SK-N-SH (cell line): ENCODE measurements around the gene PLXDC1. TPM values are rescaled to one million over a fixed set of nuclear protein-coding genes. Genes with fewer than 3 reads are reported as not detected.

Experiments
- CTCF ChIA-PET: fragments of 300-600, 350-600 bp; formaldehyde crosslinking; extraction: SDS; loops from one replicate; lab custom pipeline; 2021; lab: Yijun Ruan, JAX
- POLR2A ChIA-PET: fragments of 350-600 bp; sonication (Branson Sonifier 250); formaldehyde crosslinking; extraction: SDS; loops from one replicate; lab custom pipeline; 2020; ENCODE audit warnings: antibody characterized with exemption, inconsistent platforms; lab: Yijun Ruan, JAX
- DNase-seq: peaks from one replicate; pipeline ENCODE4 v3.0.0; 2012
- H2AFZ ChIP-seq: fragments of 200-600 bp; sonication (generic); 2 replicates; pipeline ENCODE4 v1.8.1; 2016; ENCODE audit warnings: antibody characterized with exemption, mild to moderate bottlenecking, low read depth
- H3F3A ChIP-seq: fragments of 200-600 bp; sonication (generic); replicated peaks from 2 replicates; pipeline ENCODE3; 2016; ENCODE audit warnings: antibody characterized with exemption, mild to moderate bottlenecking; ENCODE audit not compliant: insufficient read depth
- H3K27ac ChIP-seq, 2 experiments: fragments of 200-500 bp in 1 of 2; fragments of 200-600 bp in 1 of 2; sonication (Bioruptor generic) in 1 of 2; sonication (generic), shearing (Covaris generic) in 1 of 2; 2 replicates each; pipeline versions ENCODE4 v1.5.1 to v1.6.1; 2014 to 2016; ENCODE audit warnings: low read depth in 2 of 2, inconsistent platforms in 1 of 2, low read length in 1 of 2, mild to moderate bottlenecking in 1 of 2, mixed read lengths in 1 of 2
- H3K27me3 ChIP-seq: fragments of 200-600 bp; sonication (generic), shearing (Covaris generic); 2 replicates; pipeline ENCODE4 v1.6.1; 2016; ENCODE audit warnings: mixed run types; ENCODE audit not compliant: insufficient read depth
- H3K36me3 ChIP-seq, 2 experiments: fragments of 200-500 bp in 1 of 2; fragments of 200-600 bp in 1 of 2; sonication (Bioruptor generic) in 1 of 2; sonication (generic) in 1 of 2; replicated peaks in 1 of 2; 2 replicates each; pipeline versions ENCODE3 to v1.5.1; 2014 to 2016; ENCODE audit warnings: low read length in 1 of 2, mild to moderate bottlenecking in 1 of 2; ENCODE audit not compliant: insufficient read depth in 2 of 2, control insufficient read depth in 1 of 2
- H3K4me1 ChIP-seq, 2 experiments: fragments of 200-500 bp in 1 of 2; fragments of 200-600 bp in 1 of 2; sonication (Bioruptor generic) in 1 of 2; sonication (generic), shearing (Covaris generic) in 1 of 2; 2 replicates each; pipeline versions ENCODE4 v1.5.1 to v1.6.1; 2014 to 2016; ENCODE audit warnings: low read depth in 1 of 2, low read length in 1 of 2, mixed run types in 1 of 2; ENCODE audit not compliant: insufficient read depth in 2 of 2, control insufficient read depth in 1 of 2
- H3K4me2 ChIP-seq: fragments of 200-600 bp; sonication (generic), shearing (Covaris generic); 2 replicates; pipeline ENCODE4 v1.6.1; 2017; ENCODE audit warnings: mixed run types
- H3K4me3 ChIP-seq, 2 experiments: fragments of 200-500 bp in 1 of 2; fragments of 200-600 bp in 1 of 2; sonication (Bioruptor generic) in 1 of 2; sonication (generic), shearing (Covaris generic) in 1 of 2; 2 replicates each; pipeline versions ENCODE4 v1.5.1 to v1.8.1; 2014 to 2016; ENCODE audit warnings: low read depth in 2 of 2, inconsistent platforms in 1 of 2, low read length in 1 of 2, mild to moderate bottlenecking in 1 of 2, mixed read lengths in 1 of 2, moderate library complexity in 1 of 2
- H3K79me2 ChIP-seq: fragments of 200-600 bp; sonication (generic); 2 replicates; pipeline ENCODE4 v1.8.1; 2017; ENCODE audit warnings: mild to moderate bottlenecking; ENCODE audit not compliant: insufficient read depth
- H3K9ac ChIP-seq: fragments of 200-600 bp; sonication (generic); 2 replicates; pipeline ENCODE4 v1.6.1; 2017; ENCODE audit warnings: mixed run types
- H3K9me2 ChIP-seq: fragments of 200-600 bp; sonication (generic); 2 replicates; pipeline ENCODE4 v1.6.1; 2017; ENCODE audit warnings: mixed run types
- H3K9me3 ChIP-seq: fragments of 200-600 bp; sonication (generic); 2 replicates; pipeline ENCODE4 v1.6.1; 2017; ENCODE audit warnings: mixed run types, mild to moderate bottlenecking, moderate library complexity
- H4K20me1 ChIP-seq: fragments of 200-600 bp; sonication (generic); 2 replicates; pipeline ENCODE4 v1.6.1; 2017; ENCODE audit warnings: mild to moderate bottlenecking, mixed run types; ENCODE audit not compliant: insufficient read depth
- EZH2phosphoT487 ChIP-seq: fragments of 200-600 bp; sonication (generic); IDR thresholded peaks from 2 replicates; pipeline ENCODE4 v1.6.1; 2017; ENCODE audit warnings: low read depth, mixed run types, mild to moderate bottlenecking, antibody characterized with exemption, moderate library complexity, borderline replicate concordance
- FOXJ3 ChIP-seq: sonication (generic); formaldehyde crosslinking; IDR thresholded peaks from 2 replicates; pipeline ENCODE4 v1.5.1; 2020; ENCODE audit warnings: mild to moderate bottlenecking, missing genetic modification reagents
- JUND ChIP-seq: IDR thresholded peaks from 2 replicates; pipeline ENCODE4 v1.4.0; 2012
- MEF2A ChIP-seq: IDR thresholded peaks from 2 replicates; pipeline ENCODE4 v1.4.0; 2012; ENCODE audit warnings: low read depth, borderline replicate concordance
- MXI1 ChIP-seq: IDR thresholded peaks from 2 replicates; pipeline ENCODE4 v1.6.1; 2012; ENCODE audit warnings: mild to moderate bottlenecking, low read depth, low read length, improper control_type of control experiment
- PBX3 ChIP-seq: IDR thresholded peaks from 2 replicates; pipeline ENCODE4; 2012
- RCOR1 ChIP-seq: fragments of 150-350 bp; IDR thresholded peaks from 2 replicates; pipeline ENCODE4 v1.6.1; 2017; ENCODE audit warnings: antibody characterized with exemption, low read length
- USF1 ChIP-seq: IDR thresholded peaks from 2 replicates; pipeline ENCODE4 v1.4.0; 2012; ENCODE audit warnings: low read depth, borderline replicate concordance
- ZBTB33 ChIP-seq: IDR thresholded peaks from 2 replicates; pipeline ENCODE4 v1.4.0; 2012; ENCODE audit warnings: low read depth, borderline replicate concordance
- WGBS: methylation state at CpG from one replicate; pipeline ENCODE4 v1.1.6; 2017; ENCODE audit warnings: low lambda C conversion rate; 5-methylcytosine and 5-hydroxymethylcytosine counted together
- polyA plus RNA-seq, 3 experiments: library from polyadenylated mRNA; depleted of rRNA; stranded (reverse); fragments of >200 nt; gene quantifications; 2 replicates each; pipeline ENCODE4 v1.2.3, GENCODE V29; 2012

PLXDC1 gene
- polyA plus RNA-seq, 1 of the 3 experiments (the other 2 are of a cell fraction): 1.5 TPM

- TF ChIP-seq ZBTB33: no peak
- TF ChIP-seq JUND: no peak
- TF ChIP-seq EZH2phosphoT487: no peak
- TF ChIP-seq PBX3: peak; percentile 20; the same call in 1 of the 2 replicates
- TF ChIP-seq RCOR1: 0 out of 2 replicates have a peak, but pooled peaks have one; percentile 33
Measured at GRCh38 chr17:39099663-39100286, 51.7 kb downstream of the PLXDC1 start (continued).

- POLR2A ChIA-PET: no interaction called here
- Histone ChIP-seq H3K27ac (no peak overlapping the region), H3K36me3 (no peaks in the 10 kb centered on the region), H3K4me1 (peaks cover 0 to 25% of the 10 kb centered on the region in 2 experiments; a peak in 1 of 4 replicates)
- no peak for TF ChIP-seq USF1
- no peak for TF ChIP-seq JUND
- TF ChIP-seq FOXJ3 (CRISPR knock-in tag): no peak
- TF ChIP-seq, all 33 proteins: peak for 0
- Histone ChIP-seq H3K9me3 (no peaks in the 10 kb centered on the region), H3K9ac (no peak overlapping the region), H3K4me3 (no peak overlapping the region), H3K27me3 (no peaks in the 10 kb centered on the region), H2AFZ (no peak overlapping the region), H3K79me2 (no peaks in the 10 kb centered on the region), H3K9me2 (no peaks in the 10 kb centered on the region), H3F3A (no peaks in the 10 kb centered on the region), H3K4me2 (no peak overlapping the region), H4K20me1 (no peaks in the 10 kb centered on the region)
- CTCF ChIA-PET: no interaction called here
- WGBS: 85% methylated on average over 13 of the region's 13 CpGs
- DNase-seq: no peak
Measured at GRCh38 chr17:39098588-39098987, 52.8 kb downstream of the PLXDC1 start.

GRCh38 chr17:39097537-39097936, 53.9 kb downstream of the PLXDC1 start:
- H3K27me3 ChIP-seq: no peaks in the 10 kb centered on the region
- no peak for DNase-seq
- no peaks in the 10 kb centered on the region for H3K79me2 ChIP-seq
- ChIA-PET POLR2A (no interaction called here), CTCF (interaction anchor here (1.6 kb wide), 1 partner anchor 68 kb away, joined by 4 read pairs; the partner anchor contains the start of gene ARL5C)
- H2AFZ ChIP-seq: no peak overlapping the region
- no peaks in the 10 kb centered on the region for H3K9me2 ChIP-seq
- no peaks in the 10 kb centered on the region for H4K20me1 ChIP-seq
- 90% methylated on average over 7 of the region's 7 CpGs for WGBS
- H3F3A ChIP-seq: no peaks in the 10 kb centered on the region
- TF ChIP-seq MEF2A: no peak
- no peak for TF ChIP-seq MXI1
- no peaks in the 10 kb centered on the region for H3K36me3 ChIP-seq
- H3K4me2 ChIP-seq: no peak overlapping the region
- no peak overlapping the region for H3K27ac ChIP-seq
- no peaks in the 10 kb centered on the region for H3K9me3 ChIP-seq
- no peak overlapping the region for H3K9ac ChIP-seq
- H3K4me1 ChIP-seq: peaks cover 0 to 25% of the 10 kb centered on the region in 2 experiments; a peak in 1 of 4 replicates
- H3K4me3 ChIP-seq: no peak overlapping the region
